Measurements from ENCODE around the gene ANKRD65.
"Not testable (repeated sequence)": the region's sequence is repeated elsewhere in the genome, so short reads cannot be mapped to it uniquely, and the experiment has no call there.

ANKRD65 gene

GRCh38 chr1:1393428-1393827, 27.6 kb downstream of the ANKRD65 start:
- Histone ChIP-seq H3K9ac (ENCODE audit: low read depth, low read length) (no peak overlapping the region), H3K36me3 (ENCODE audit: insufficient read depth, low read length) (peaks cover 72% of the 10 kb centered on the region), H3K4me1 (ENCODE audit: insufficient read depth, low read length) (peaks cover 4% of the 10 kb centered on the region; the same call in 1 of the 2 replicates), H3K9me3 (ENCODE audit: control insufficient read depth, insufficient read depth, low read length) (no peaks in the 10 kb centered on the region)

DNA sequence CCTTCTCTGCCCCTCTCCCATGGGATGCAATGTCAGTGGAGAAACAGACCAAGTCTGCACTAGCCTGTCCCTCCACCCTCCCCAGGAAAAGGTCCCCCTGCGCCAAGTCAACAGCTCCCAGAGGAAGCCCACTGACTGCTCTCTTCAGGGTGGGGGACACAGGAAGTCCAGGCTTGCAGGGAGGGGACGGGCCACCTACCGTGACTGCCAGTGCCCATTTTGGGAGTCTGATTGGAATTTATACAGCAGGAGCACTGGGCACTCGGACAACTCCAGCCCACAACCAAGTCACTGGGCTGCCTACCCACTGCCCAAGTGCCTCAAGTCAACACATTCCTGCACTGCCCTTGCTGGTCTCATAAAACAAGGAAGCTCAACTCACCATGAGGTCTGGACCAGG, 28.1 kb downstream of the ANKRD65 start:
- H3K4me1 ChIP-seq (ENCODE audit: insufficient read depth, low read length): peaks cover under 1% of the 10 kb centered on the region; the same call in 1 of the 2 replicates
- no peak overlapping the region for H3K9ac ChIP-seq (ENCODE audit: low read depth, low read length)
- H3K9me3 ChIP-seq (ENCODE audit: control insufficient read depth, insufficient read depth, low read length): no peaks in the 10 kb centered on the region
- peaks cover 69% of the 10 kb centered on the region for H3K36me3 ChIP-seq (ENCODE audit: insufficient read depth, low read length)

DNA sequence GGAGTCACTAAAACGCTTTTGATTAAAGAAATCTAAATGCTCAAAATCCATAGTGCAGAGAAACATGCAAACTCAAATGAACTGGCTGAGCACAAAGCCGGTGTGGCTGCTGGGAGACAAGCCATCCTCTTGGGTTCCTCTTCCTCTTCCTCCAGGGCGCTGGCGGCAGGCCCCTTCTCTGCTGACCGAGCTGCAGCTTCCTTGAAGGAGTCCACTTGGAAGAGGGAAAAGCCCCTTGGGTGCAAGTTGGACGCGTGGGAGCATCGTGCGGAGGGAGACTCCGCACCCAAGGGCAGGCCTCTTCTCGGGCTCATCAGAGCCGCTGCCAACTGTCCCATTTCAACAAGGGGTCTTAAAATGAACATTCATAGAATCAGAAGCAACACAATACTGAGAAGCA, 29.9 kb downstream of the ANKRD65 start:
- H3K36me3 ChIP-seq (ENCODE audit: insufficient read depth, low read length): peaks cover 70% of the 10 kb centered on the region
- no peak overlapping the region for H3K9ac ChIP-seq (ENCODE audit: low read depth, low read length)
- no peaks in the 10 kb centered on the region for H3K9me3 ChIP-seq (ENCODE audit: control insufficient read depth, insufficient read depth, low read length)
- H3K4me1 ChIP-seq (ENCODE audit: insufficient read depth, low read length): no peaks in the 10 kb centered on the region

DNA sequence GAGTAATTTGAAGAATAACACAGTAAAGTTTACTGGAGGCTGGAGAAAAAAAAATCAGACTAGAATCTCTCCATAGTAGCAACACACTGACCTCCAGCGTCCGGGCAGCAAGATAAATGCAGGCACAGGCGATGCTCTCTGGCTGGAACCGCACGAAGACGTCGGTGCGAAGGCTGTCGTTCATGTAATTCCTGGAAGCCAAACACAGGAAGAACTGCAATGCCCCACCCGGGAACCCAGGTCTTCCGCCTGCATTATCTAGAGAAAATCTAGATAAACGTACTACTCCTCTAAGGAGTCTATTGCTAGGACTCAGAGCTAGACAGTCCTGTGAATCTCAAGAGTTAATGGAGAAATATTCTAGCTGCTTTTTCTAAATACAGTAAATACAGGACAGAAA, 30.4 kb downstream of the ANKRD65 start:
- H3K36me3 ChIP-seq (ENCODE audit: insufficient read depth, low read length): peaks cover 72% of the 10 kb centered on the region
- H3K4me1 ChIP-seq (ENCODE audit: insufficient read depth, low read length): no peaks in the 10 kb centered on the region
- no peak overlapping the region for H3K9ac ChIP-seq (ENCODE audit: low read depth, low read length)
- H3K9me3 ChIP-seq (ENCODE audit: control insufficient read depth, insufficient read depth, low read length): no peaks in the 10 kb centered on the region

- Histone ChIP-seq H3K9ac (ENCODE audit: low read depth, low read length) (no peak overlapping the region), H3K36me3 (ENCODE audit: insufficient read depth, low read length) (peaks cover 54% of the 10 kb centered on the region), H3K9me3 (ENCODE audit: control insufficient read depth, insufficient read depth, low read length) (no peaks in the 10 kb centered on the region), H3K4me1 (ENCODE audit: insufficient read depth, low read length) (no peaks in the 10 kb centered on the region)
Measured at GRCh38 chr1:1388078-1388472, 33.0 kb downstream of the ANKRD65 start.

DNA sequence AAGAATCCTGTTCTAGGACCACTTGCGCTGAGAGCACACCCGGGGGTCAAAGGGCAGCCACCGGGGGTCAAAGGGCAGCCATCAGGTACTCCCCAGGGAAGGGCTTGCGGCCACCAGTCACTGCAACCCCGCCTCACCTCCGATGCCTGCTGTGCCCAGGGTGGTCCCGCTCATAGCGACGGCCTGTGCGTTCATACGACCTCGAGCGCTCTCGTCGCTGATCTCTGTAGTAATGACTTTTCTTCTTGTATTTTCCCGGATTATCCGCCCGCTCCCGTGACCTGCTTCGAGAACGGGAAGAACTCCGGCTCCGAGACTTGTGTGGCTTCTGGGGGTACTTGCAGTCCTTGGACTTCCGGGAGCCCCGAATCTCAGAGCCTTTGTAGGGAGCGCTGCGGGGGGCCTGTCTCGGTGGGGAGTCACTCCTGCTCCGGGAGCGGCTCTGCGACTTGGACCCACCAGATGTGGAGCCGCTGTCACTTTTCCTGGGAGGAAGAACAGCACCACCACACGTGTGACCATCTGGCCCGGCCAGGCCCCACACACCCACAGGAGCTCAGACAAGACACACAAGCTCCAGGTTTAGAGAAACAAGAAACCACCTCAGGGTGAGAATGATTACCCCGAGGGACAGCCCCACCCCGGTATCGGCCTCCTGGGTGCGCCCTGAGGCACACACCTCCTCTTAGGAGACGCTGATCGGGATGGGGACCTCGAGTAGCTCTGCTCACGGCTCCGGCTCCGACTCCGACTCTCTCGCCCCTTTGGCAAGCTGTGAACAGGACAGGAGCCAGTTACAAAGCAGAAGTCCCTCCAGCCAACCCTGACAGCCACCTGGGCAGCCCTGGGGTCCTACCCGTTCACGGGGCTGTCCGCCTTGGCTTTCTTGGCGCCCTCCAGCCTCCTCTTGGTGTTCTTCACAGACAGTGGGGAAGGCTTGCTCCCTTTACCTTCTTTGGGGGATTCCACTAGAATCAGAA, 33.7 kb downstream of the ANKRD65 start:
- peaks cover 48% of the 10 kb centered on the region for H3K36me3 ChIP-seq (ENCODE audit: insufficient read depth, low read length)
- no peaks in the 10 kb centered on the region for H3K9me3 ChIP-seq (ENCODE audit: control insufficient read depth, insufficient read depth, low read length)
- no peaks in the 10 kb centered on the region for H3K4me1 ChIP-seq (ENCODE audit: insufficient read depth, low read length)
- no peak overlapping the region for H3K9ac ChIP-seq (ENCODE audit: low read depth, low read length)

DNA sequence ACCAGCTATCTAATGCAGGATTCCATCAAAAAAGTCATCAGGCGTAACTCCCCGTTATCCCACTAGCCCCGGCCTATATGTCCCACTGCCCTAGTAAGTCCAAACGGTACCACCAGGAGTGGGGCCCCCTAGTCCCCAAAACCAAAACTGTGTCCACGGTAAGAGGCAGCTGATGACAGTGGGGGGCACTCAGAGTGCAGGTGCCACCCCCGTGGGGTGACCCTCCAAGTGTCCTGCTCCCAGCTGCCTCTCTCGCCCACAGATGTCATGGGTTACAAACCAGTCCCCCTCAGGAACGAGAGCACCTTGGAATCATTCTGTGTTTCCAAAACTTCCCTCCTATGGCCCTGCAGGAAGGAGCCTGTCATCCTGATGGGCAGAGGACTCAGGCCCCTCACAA, 35.1 kb downstream of the ANKRD65 start:
- no peak overlapping the region for H3K9ac ChIP-seq (ENCODE audit: low read depth, low read length)
- peaks cover 36% of the 10 kb centered on the region for H3K36me3 ChIP-seq (ENCODE audit: insufficient read depth, low read length)
- no peaks in the 10 kb centered on the region for H3K9me3 ChIP-seq (ENCODE audit: control insufficient read depth, insufficient read depth, low read length)
- no peaks in the 10 kb centered on the region for H3K4me1 ChIP-seq (ENCODE audit: insufficient read depth, low read length)

GRCh38 chr1:1385339-1385738, 35.7 kb downstream of the ANKRD65 start:
- H3K9me3 ChIP-seq (ENCODE audit: control insufficient read depth, insufficient read depth, low read length); H3K4me1 ChIP-seq (ENCODE audit: insufficient read depth, low read length); H3K9ac ChIP-seq (ENCODE audit: low read depth, low read length): not testable (repeated sequence)
- peaks cover 30% of the 10 kb centered on the region for H3K36me3 ChIP-seq (ENCODE audit: insufficient read depth, low read length)

DNA sequence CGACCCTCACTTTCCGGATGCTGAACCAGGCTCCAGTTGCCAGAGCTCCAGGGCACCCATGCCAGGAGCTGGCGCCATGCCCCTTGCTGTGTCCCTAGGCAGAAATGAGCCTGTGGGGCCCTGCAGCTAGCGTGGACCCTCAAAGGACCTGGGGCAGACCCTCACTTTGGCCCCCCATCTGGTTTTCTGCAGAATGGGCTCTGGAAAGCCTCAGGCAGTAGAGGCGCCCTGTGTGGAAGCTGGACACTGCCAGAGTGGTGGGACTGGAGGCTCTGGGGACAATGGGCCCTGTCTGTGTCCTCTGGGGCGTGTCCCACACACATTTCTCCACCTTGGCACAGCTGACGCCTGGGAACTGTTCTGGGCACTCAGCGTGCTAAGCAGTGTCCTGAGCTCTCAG, 39.8 kb downstream of the ANKRD65 start:
- no peaks in the 10 kb centered on the region for H3K9me3 ChIP-seq (ENCODE audit: control insufficient read depth, insufficient read depth, low read length)
- H3K9ac ChIP-seq (ENCODE audit: low read depth, low read length): no peak overlapping the region
- no peaks in the 10 kb centered on the region for H3K4me1 ChIP-seq (ENCODE audit: insufficient read depth, low read length)
- 0 out of 2 replicates have a peak, but pooled peaks cover 3% of the 10 kb centered on the region for H3K36me3 ChIP-seq (ENCODE audit: insufficient read depth, low read length)

GRCh38 chr1:1380860-1381259, 40.2 kb downstream of the ANKRD65 start:
- H3K36me3 ChIP-seq (ENCODE audit: insufficient read depth, low read length): no peaks in the 10 kb centered on the region
- no peaks in the 10 kb centered on the region for H3K9me3 ChIP-seq (ENCODE audit: control insufficient read depth, insufficient read depth, low read length)
- H3K4me1 ChIP-seq (ENCODE audit: insufficient read depth, low read length): no peaks in the 10 kb centered on the region
- H3K9ac ChIP-seq (ENCODE audit: low read depth, low read length): no peak overlapping the region

- Histone ChIP-seq H3K9me3 (ENCODE audit: control insufficient read depth, insufficient read depth, low read length) (no peaks in the 10 kb centered on the region), H3K4me1 (ENCODE audit: insufficient read depth, low read length) (no peaks in the 10 kb centered on the region), H3K36me3 (ENCODE audit: insufficient read depth, low read length) (no peaks in the 10 kb centered on the region), H3K9ac (ENCODE audit: low read depth, low read length) (no peak overlapping the region)
Measured at GRCh38 chr1:1377540-1378205, 43.4 kb downstream of the ANKRD65 start.

DNA sequence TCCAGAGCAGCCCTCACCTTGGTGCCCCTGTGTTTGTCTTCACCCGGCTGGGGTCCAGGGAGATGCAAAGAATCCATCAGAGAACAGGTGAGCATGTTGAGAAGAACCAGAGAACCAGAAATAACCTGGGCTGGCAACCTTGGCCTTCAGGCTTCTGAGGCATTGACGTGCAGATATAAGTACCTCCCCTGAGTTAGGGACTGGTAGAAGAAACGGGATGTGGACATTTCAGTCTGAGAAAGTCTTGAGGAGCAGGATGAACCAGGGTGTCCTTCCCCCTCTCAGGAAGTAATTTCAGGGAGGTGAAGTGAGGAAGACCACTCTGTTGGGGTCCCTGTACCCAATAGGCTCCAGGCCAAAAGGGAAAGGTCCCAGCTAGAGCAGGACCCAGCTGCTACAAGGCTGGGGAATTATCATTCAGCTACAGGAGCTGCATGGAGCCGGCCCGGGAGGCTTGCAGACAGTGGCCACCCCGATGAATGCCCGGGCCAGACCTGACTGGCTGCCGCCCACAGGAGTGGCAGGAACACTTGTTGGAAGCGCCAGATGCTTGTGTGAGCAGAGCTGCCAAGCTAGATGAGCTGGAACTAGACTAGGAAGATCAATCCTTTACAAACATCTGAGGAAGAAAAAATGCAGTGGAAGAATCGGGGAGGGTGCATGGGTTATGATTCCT, 44.4 kb downstream of the ANKRD65 start:
- Histone ChIP-seq H3K9me3 (ENCODE audit: control insufficient read depth, insufficient read depth, low read length) (no peaks in the 10 kb centered on the region), H3K4me1 (ENCODE audit: insufficient read depth, low read length) (no peaks in the 10 kb centered on the region), H3K9ac (ENCODE audit: low read depth, low read length) (no peak overlapping the region), H3K36me3 (ENCODE audit: insufficient read depth, low read length) (no peaks in the 10 kb centered on the region)

GRCh38 chr1:1374929-1375662, 46.0 kb downstream of the ANKRD65 start, which contains the start of gene AURKAIP1:
TSS of gene AURKAIP1 (minus strand) at chr1:1375207. CDS start at chr1:1374756, 451 bp downstream.
- Histone ChIP-seq H3K9me3 (ENCODE audit: control insufficient read depth, insufficient read depth, low read length) (no peaks in the 10 kb centered on the region), H3K9ac (ENCODE audit: low read depth, low read length) (peak within 1 kb of the TSS; percentile 93), H3K36me3 (ENCODE audit: insufficient read depth, low read length) (no peaks in the 10 kb centered on the region), H3K4me1 (ENCODE audit: insufficient read depth, low read length) (no peaks in the 10 kb centered on the region)

GRCh38 chr1:1374589-1374928, 46.5 kb downstream of the ANKRD65 start:
- Histone ChIP-seq H3K9ac (ENCODE audit: low read depth, low read length) (peak overlapping the region; percentile 93), H3K36me3 (ENCODE audit: insufficient read depth, low read length) (no peaks in the 10 kb centered on the region), H3K9me3 (ENCODE audit: control insufficient read depth, insufficient read depth, low read length) (no peaks in the 10 kb centered on the region), H3K4me1 (ENCODE audit: insufficient read depth, low read length) (no peaks in the 10 kb centered on the region)
